Cerebellar nuclear complex (tissue), 1 donor: ENCODE results near the gene RBP3.
A peak's percentile ranks its signal among the peaks of the same experiment; 100 is the strongest.
"Not testable (repeated sequence)": the region's sequence is repeated elsewhere in the genome, so short reads cannot be mapped to it uniquely, and the experiment has no call there.

Experiments
- DNase-seq, 2 experiments: peaks; one replicate each; lab custom pipeline; 2025; lab: John Stamatoyannopoulos, UW

Gene RBP3

DNA sequence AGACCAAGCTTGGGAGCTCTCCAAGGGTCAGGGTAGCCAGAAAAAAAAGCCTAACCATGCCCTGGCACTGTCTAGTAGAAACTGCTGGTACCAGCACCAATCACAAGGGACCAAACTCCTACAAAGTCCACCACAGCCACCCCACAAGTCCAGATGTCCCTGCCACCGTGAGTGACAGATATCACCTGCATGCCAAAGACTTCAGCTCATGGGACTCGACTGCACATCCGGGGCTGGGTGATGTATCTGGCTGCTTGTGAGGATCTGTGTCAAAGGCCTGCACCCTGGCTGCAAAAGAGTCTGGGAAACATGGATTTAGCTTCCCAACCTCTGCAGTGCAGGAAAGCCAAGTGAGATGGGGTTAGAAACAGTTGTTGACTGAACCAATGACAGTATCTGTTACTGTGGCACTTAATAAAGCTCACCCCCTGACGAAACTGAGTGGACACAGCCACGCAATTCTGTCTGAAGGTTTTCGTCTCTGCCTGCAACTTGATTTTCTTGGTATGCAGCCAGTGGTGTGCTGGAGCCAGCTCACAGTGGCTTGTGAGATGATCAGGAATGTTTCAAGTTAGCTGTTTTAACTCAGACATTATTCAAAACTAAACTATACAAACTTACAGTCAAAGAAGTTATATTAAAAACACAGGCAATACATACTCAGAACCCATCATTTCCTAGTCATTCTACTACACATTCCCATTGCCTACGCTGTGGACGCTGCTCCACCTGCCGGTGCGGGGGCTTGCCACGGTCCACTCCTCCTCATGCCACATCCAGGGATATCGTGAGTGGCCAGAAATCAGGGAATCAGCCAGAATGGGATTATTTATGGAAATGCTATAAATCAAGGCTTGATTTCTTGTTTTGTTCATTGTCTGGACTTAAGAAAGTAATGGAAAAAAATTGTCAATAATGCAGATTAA, 26.7 kb downstream of the RBP3 start:
- DNase-seq, result no peak

DNA sequence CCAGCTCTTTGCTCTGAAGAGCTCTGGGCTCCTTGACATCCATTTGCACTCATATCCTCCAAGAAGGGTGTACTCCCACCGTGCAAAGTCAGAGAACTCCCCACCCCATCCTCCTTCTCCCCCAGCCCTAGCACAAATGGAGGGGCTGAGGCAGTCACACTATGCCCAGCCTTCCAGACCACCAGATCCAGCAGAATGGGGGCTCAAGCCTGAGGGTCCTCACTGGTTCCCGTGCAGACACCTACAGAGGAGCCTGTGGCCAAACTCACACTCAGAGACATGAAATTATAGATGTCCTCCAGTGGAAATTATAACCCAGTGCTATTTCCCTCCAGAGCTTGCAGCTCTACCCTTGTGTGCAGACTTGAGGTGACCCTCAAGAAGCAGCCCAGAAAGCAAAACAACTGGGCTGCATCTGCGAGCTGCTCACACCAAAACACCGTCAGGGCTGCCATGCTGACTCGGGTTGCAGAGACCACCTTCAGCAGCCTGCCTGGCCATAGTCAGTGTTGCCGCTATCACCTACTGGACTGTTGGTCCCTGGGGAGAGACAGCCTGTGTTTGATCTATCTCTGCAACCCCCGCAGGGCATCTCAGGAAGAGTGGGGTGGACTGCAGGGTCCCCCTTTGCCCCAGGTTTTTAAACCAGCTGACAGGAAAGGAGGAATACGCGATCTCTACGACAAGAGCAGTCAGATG, 28.5 kb downstream of the RBP3 start:
- DNase-seq, result no peak

- DNase-seq, result no peak
Observed at GRCh38 chr10:47378183-47378510, 30.0 kb downstream of the RBP3 start.

GRCh38 chr10:47378606-47379444, 30.7 kb downstream of the RBP3 start:
- DNase-seq, result no peak

DNA sequence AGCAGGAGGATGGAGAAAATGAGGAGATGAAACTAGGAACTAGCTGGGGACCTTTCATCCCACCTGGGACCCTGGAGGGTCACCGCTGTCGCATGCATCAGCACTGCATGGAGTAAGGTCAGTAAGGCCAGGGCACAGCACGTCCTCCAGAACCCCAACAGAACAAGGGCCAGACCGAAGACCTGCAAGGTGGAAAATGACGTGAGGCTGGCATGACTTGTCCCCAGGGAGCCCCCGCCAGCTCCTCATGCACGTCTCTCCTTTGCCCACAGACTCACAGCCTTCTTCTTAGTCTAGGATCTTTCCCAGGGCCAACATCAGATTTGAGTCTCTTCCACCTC, 31.3 kb downstream of the RBP3 start:
- DNase-seq, result no peak

DNA sequence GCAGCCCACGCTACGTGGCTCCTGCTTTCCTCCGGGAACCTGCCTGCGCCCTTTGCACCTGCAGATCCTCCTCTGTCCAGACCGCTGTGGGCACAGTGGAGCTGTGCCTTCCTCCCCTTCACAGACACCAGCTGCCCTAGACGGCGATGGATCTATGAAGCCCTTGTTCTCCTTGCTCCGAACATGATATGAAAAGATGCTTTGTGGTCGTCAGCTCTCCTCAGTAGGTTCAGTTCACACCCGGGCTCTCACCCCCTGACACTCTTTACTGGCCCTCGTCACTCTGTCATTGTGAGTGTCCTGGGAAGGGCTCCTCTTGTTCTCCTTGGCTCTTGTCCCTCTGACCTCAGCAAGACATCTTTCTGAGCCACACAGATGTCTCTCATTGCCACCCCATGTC, 31.7 kb downstream of the RBP3 start:
- DNase-seq, result no peak

DNA sequence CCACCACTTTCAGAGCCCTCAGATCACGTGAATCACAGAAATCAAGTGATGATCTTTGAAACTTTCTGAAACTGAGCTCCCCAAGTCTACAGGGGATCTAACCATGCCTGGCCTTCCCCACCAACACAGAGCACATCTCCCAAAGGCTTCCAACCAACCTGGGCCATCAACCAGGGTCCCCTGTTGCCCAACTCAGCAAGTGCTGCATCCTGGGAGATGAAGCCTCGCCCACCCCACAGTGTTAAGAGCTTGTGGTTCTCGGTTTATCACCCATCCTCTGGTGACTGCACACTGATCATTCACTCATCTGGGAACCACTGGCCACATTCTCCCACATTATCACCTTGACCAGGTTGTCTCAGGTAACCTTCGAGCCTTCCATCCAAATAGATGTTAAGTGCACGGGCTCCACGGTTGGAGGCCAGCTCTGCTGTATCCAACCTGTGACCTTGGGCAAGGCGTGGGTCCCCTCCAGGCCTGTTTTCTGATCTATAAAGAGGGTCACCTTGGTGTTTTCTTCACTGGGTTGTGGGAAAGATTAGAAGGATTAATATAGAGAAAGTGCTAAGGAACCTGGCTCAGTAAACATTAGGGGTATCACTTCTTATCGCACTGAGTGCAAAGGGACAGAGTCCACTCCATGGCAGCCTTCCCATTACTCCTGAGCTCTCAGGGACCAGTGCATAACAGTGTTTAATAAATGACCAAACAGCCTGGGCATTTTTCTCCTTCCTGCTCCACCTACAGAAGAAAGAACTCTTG, 32.4 kb downstream of the RBP3 start:
- DNase-seq, result no peak

- DNase-seq, result no peak
Observed at GRCh38 chr10:47381103-47381395, 32.9 kb downstream of the RBP3 start.

DNA sequence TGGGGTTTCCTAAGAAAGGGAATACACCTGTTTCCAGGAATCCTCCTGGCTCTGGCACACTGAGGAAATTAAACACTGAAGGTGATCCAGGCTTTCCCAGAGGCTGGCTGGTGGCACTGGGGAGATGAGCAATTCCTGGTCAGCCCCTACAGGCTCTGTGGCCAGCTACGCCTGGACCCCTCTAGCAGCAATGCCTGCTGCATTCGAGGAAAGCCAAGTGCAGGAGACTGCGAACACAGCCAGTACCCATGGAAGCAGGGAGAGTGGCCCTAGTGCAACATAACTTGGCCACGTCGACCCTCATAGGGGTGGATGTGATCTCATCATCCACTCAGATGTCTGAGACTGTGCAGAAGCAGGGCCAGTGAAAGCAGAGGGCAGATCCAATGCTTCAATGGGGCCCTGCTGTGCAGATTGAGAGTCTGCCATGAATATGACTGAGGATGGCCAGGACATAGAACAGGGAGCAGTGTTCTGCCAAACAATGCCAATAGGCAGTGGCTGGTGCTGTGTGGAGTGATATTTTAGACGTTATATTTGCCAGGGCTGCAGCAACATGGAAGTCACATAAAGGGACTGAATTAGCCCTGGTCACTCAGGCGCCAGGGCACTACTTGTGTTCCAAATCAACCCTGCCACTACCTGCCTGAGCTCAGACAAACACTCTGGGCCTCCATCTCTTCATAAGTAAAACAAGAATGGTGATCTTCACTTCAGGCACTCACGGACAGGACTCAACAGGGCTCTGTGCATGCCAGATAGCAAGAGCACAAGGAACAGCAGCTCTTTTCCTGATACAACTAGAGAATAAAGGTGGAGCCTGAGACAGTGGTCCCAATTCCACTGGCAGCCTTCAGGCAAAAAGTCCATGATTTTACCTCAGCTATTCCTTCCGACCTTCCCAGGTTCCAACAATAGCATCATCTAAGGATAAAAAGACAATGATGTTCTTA, 33.5 kb downstream of the RBP3 start:
- DNase-seq, result peak in 1 of 2 experiments; percentile 41

GRCh38 chr10:47383261-47384147, 35.3 kb downstream of the RBP3 start:
- no peak for DNase-seq

GRCh38 chr10:47384148-47384921, 36.2 kb downstream of the RBP3 start, which contains the start of gene ZNF488:
TSS of gene ZNF488 (minus strand) at chr10:47384293. CDS start at chr10:47368829, 15,464 bp downstream.
- DNase-seq, result peak; percentile 35 to 50

DNA sequence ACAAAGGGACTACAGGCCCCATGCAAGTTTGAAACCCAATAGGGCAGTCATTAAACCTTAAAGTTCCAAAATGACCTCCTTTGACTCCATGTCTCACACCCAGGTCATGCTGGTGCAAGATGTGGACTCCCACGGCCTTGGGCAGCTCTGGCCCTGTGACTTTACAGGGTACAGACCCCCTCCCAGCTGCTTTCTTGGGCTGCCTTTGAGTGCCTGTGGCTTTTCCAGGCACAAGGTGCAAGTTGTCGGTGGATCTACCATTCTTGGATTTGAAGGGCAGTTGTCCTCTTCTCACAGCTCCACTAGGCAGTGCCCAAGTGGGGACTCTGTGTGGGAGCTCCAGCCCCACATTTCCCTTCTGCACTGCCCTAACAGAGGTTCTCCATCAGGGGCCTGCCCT, 37.9 kb downstream of the RBP3 start:
- DNase-seq, result not testable (repeated sequence)

DNA sequence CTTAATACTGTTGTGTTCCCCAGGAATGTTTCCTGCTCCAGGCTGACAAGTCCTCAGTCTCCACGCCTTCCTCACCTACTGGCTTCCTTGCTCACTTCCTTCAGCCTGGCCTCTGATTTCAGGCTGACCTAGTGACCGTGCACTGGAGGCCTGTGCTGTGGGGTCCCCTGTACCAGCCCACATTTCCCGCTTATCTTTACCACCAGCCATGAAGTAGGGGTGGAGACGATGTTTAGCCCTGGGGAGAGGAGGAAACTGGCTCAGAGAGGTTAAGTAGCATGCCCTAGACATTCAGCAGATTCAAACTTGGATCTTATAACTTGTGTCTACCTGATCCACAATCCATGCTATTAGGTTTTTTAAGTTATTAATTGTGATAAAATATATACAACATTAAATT, 40.7 kb downstream of the RBP3 start:
- no peak for DNase-seq

GRCh38 chr10:47389619-47390018, 41.5 kb downstream of the RBP3 start:
- no peak for DNase-seq

GRCh38 chr10:47396311-47396717, 48.2 kb downstream of the RBP3 start:
- no peak for DNase-seq

- no peak for DNase-seq
Observed at GRCh38 chr10:47397256-47397655, 49.1 kb downstream of the RBP3 start.

DNA sequence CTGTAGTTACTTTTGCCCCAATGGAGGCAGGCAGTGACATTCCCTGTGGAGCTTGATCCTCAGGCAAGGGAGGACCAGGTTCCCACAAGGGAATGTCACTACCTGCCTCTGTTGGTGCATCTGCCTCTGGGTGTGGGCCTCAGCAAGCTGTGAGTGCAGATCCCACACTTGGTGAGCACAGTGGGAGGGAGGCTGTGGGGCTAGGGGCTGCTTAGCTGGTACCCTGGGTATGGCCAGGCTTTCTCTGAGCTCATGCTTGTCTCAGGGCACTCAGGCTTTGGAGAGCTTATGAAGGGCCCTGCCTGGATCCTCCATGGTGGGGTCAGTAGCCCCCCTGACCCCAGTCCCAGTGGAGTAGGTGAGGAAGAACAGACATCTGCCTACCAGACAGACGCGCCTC, 52.1 kb downstream of the RBP3 start:
- no peak for DNase-seq

DNA sequence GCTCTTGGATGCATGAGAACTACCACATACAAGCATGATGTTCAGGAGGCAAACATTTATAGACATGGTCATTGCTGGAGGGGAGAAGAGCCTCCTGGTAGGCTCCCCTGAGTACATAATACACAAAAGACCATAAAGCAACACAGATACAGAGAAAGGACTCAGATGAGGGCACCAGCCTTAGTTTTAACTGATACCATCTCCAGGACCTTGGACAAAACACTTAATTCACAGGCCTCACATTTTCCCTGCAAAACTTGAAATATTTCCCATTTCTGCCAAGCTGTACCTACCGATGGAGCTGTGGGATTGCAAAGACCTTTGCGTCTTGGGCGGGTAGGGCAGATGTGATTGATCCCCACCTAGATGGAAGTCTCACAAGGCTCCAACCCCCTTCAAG, 52.6 kb downstream of the RBP3 start:
- DNase-seq, result no peak

DNA sequence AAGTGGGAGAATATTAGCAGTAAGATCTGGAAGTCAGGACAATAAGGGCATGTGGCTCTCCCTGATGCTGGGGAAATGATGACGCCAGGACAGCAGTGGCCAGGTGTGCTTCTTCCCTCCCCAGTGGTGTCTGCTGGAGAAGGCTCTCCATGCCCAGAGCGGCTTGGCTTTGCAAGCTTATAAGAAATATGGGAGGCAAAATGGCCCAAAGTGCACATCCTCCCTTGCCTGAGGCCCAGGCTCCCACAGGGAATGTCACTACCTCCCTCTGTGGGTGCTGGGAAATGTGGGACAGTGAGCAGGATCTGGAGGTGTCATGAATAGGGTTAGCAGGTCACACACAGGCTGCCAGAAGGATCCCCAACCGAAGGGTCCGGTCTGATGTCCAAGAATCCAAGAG, 53.0 kb downstream of the RBP3 start:
- DNase-seq, result no peak
